HG03060 (cell line): Measurements from ENCODE around the gene PSMB4.
"Not testable (repeated sequence)": the region's sequence is repeated elsewhere in the genome, so short reads cannot be mapped to it uniquely, and the experiment has no call there.

ENCODE experiments used
- ATAC-seq: cut with Tn5 transposase; IDR thresholded peaks from one replicate; pipeline ENCODE4 v1.9.1; 2021; ENCODE audit warnings: low read depth, moderate number of reproducible peaks; ENCODE audit not compliant: unreplicated experiment

Gene PSMB4

DNA sequence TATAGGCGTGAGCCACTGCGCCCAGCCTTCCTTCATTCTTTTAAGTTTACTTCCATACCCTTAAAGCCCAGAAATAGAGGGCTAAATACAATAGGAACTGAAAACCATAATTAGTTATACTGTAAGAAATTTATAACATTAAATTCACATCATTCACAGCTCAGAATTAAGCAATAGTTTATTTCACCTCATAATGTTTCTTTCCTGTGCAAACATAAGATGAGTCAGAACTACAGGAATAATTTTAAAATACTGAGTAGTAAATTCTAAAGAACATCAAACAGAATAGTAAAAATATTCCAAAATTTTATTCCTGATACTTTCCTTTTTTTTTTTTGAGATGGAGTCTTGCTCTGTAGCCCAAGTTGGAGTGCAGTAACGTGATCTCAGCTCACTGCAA, 35.8 kb downstream of the PSMB4 start:
- ATAC-seq, result no peak

DNA sequence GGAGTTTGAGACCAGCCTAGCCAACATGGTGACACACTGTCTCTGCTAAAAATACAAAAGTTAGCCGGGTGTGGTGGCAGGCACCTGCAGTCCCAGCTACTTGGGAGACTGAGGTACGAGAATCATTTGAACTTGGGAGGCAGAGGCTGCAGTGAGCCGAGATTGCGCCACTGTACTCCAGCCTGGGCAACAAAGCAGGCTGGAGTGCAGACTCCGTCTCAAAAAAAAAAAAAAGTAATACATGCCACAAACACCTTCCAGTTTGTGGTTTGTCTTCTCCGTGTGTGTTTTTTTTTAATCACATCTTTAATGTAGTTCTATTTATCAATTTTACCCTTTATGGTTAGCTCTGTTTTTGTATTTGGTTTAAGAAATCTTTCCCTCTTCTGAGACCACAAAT, 37.6 kb downstream of the PSMB4 start:
- no peak for ATAC-seq

DNA sequence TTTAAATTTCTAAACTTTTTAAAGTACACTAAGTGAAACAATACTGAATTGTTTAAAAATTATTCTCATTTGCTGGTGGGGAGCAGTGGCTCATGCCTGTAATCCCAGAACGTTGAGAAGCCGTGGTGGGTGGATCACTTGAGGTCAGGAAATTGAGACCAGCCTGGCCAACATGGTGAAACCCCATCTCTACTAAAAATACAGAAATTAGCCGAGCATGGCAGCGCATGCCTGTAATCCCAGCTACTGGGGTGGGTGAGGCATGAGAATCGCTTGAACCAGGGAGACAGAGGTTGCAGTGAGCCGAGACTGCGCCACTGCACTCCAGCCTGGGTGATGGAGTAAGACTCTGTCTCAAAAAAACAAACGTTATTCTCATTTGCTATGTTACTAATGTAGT, 38.0 kb downstream of the PSMB4 start:
- not testable (repeated sequence) for ATAC-seq

DNA sequence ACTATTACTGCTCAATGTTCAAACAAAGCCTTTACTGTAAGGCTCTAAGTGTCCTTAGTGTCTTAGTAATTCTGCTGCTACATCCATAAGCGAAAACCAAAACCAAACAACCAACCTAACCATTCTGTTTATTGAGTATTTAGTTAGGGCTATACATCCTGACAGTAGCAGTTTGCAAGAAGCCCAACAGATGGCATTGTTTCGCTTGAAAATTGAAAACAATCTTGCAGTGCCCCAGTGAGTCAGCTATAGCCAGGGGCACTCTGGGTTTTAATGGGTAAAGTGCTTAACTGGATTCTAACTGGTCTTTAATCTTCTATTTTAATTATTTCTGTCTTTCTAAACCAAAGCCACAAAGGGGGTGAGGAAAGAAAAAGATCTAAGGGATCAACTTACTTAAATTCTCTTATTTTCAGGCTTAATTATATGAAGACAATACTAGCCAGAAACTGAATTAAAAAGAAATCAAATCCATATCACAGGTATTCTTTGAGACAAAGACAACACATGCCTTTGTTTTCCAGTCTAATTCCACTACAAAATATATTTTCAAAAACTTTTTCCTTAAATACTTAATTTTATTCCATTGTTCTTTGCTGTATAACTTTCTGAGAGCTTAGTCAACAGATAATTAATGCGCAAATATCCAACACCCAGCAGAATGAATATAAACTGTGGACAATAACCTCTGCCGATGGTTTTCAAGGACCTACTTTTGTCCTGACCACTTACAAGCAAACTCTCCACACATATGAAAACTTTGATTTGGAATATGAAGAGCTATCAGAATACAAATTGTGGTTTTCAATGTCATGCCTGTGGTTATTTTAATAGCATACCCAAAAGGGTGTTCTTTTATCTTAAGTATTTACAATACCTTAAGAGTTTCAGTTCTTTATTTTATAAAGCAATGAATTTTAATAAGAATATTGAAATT, 44.7 kb downstream of the PSMB4 start:
- ATAC-seq, result peak; percentile 42

DNA sequence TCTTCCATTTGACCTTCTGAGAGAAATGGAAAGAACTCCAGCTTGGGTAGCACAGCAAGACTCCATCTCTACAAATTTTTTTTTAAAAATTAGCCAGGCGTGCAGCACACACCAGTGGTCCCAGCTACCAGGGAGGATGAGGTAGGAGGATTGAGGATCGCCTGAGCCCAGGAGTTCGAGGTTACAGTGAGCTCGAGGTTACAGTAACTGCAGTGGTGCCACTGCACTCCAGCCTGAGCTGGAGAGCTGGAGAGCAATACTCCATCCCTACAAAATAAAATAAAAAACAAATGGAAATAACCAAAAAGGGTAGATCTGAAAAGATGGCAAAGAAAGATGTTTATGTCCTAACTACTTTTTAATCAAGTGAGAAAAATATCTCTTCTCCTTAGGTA, 45.4 kb downstream of the PSMB4 start:
- no peak for ATAC-seq

DNA sequence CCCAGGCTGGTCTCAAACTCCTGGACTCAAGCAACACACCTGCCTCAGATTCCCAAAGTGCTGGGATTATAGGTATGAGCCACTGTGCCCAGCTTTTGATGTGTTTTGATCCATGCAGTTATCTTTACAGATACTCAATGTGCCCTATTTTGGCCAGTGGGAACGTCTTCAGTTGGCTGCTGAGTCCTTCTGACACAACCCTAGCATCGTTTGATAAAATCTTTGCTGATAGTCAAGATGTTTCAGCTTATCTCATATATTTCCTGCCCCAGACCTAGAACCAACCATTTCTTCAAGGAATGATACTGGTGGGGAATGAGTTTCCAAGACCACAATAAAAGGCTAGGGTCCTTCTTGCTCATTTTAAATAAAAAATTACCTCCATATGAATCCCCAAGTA, 48.3 kb downstream of the PSMB4 start:
- ATAC-seq, result no peak
